HG02763 (cell line): ENCODE measurements around the gene CALML4.
"Not testable (repeated sequence)": the region's sequence is repeated elsewhere in the genome, so short reads cannot be mapped to it uniquely, and the experiment has no call there.

Source experiments
- ATAC-seq: cut with Tn5 transposase; IDR thresholded peaks from one replicate; pipeline ENCODE4 v1.9.1; 2021; ENCODE audit warnings: mild to moderate bottlenecking, moderate library complexity; ENCODE audit not compliant: unreplicated experiment

CALML4 gene

GRCh38 chr15:68225442-68225841 is 20.3 kb upstream of the CALML4 start:
- not testable (repeated sequence) for ATAC-seq

- no peak for ATAC-seq
Observed at GRCh38 chr15:68224546-68225250, 19.6 kb upstream of the CALML4 start.

- ATAC-seq, result no peak
Observed at GRCh38 chr15:68224108-68224507, 19.0 kb upstream of the CALML4 start.

GRCh38 chr15:68223171-68223570 is 18.0 kb upstream of the CALML4 start:
- ATAC-seq, result no peak

- not testable (repeated sequence) for ATAC-seq
Observed at GRCh38 chr15:68222432-68222743, 17.3 kb upstream of the CALML4 start.

- ATAC-seq, result not testable (repeated sequence)
Observed at GRCh38 chr15:68221530-68222431, 16.6 kb upstream of the CALML4 start.

- ATAC-seq, result no peak
Observed at GRCh38 chr15:68220967-68221366, 15.8 kb upstream of the CALML4 start.

GRCh38 chr15:68220489-68220888 is 15.4 kb upstream of the CALML4 start:
- ATAC-seq, result no peak

GRCh38 chr15:68218847-68219798 is 14.0 kb upstream of the CALML4 start:
- no peak for ATAC-seq

GRCh38 chr15:68218331-68218730 is 13.2 kb upstream of the CALML4 start:
- no peak for ATAC-seq

- ATAC-seq, result no peak
Observed at GRCh38 chr15:68217341-68217740, 12.2 kb upstream of the CALML4 start.

- no peak for ATAC-seq
Observed at GRCh38 chr15:68214838-68215254, 9.7 kb upstream of the CALML4 start.

GRCh38 chr15:68213991-68214837 is 9.1 kb upstream of the CALML4 start:
- ATAC-seq, result no peak

- not testable (repeated sequence) for ATAC-seq
Observed at GRCh38 chr15:68213491-68213845, 8.3 kb upstream of the CALML4 start.

- no peak for ATAC-seq
Observed at GRCh38 chr15:68211656-68212320, 6.7 kb upstream of the CALML4 start.

- ATAC-seq, result no peak
Observed at GRCh38 chr15:68210821-68211655, 5.9 kb upstream of the CALML4 start.

- no peak for ATAC-seq
Observed at GRCh38 chr15:68210409-68210756, 5.3 kb upstream of the CALML4 start.

- ATAC-seq, result no peak
Observed at GRCh38 chr15:68209735-68210408, 4.7 kb upstream of the CALML4 start.
